Endothelial cell (in vitro differentiated cells): Measurements from ENCODE around the gene DHRS7B. TPM values are rescaled to one million over a fixed set of nuclear protein-coding genes. Genes with fewer than 3 reads are reported as not detected.
"Not testable (repeated sequence)": the region's sequence is repeated elsewhere in the genome, so short reads cannot be mapped to it uniquely, and the experiment has no call there.

ENCODE experiments used
- DNase-seq: peaks from one replicate; pipeline ENCODE4 v3.0.0; 2021; ENCODE audit warnings: low spot score
- H3K27ac Mint-ChIP-seq: one replicate; pipeline ENCODE4 v1.8.0; 2021; ENCODE audit warnings: mixed read lengths, inconsistent platforms; ENCODE audit not compliant: unreplicated experiment
- H3K27me3 Mint-ChIP-seq: one replicate; pipeline ENCODE4 v1.8.0; 2021; ENCODE audit warnings: mild to moderate bottlenecking, moderate library complexity, mixed read lengths, inconsistent platforms; ENCODE audit not compliant: unreplicated experiment
- H3K36me3 Mint-ChIP-seq: one replicate; pipeline ENCODE4 v1.8.0; 2021; ENCODE audit warnings: mild to moderate bottlenecking, low read depth, mixed read lengths, inconsistent platforms; ENCODE audit not compliant: unreplicated experiment
- H3K4me1 Mint-ChIP-seq: one replicate; pipeline ENCODE4 v1.8.0; 2021; ENCODE audit warnings: mild to moderate bottlenecking, mixed read lengths, inconsistent platforms; ENCODE audit not compliant: unreplicated experiment
- H3K4me3 Mint-ChIP-seq: one replicate; pipeline ENCODE4 v1.8.0; 2021; ENCODE audit warnings: mild to moderate bottlenecking, mixed read lengths, inconsistent platforms; ENCODE audit not compliant: unreplicated experiment
- H3K9me3 Mint-ChIP-seq: one replicate; pipeline ENCODE4 v1.8.0; 2021; ENCODE audit warnings: mixed read lengths, inconsistent platforms; ENCODE audit not compliant: unreplicated experiment
- CTCF ChIP-seq: fragments of 200-600 bp; sonication (generic); IDR thresholded peaks from one replicate; pipeline ENCODE4 v1.5.0; 2021; ENCODE audit warnings: antibody characterized with exemption; ENCODE audit not compliant: unreplicated experiment
- total RNA-seq: library from RNA; stranded (reverse); fragmentation: NEBNext Ultra II Directional; extraction: Animal tissue kit (Norgen Biotek cat#: 25700); gene quantifications from one replicate; pipeline ENCODE4 v1.2.1, GENCODE V29; 2021; ENCODE audit not compliant: unreplicated experiment

Gene DHRS7B
- total RNA-seq, 1 donor from 2014 or later: 31.0 TPM

GRCh38 chr17:21141331-21141730 is 14.6 kb downstream of the DHRS7B start:
- no peak overlapping the region for H3K27ac Mint-ChIP-seq
- DNase-seq: no peak
- H3K9me3 Mint-ChIP-seq: no peaks in the 10 kb centered on the region
- peaks cover 3% of the 10 kb centered on the region for H3K27me3 Mint-ChIP-seq
- H3K36me3 Mint-ChIP-seq: peaks cover 23% of the 10 kb centered on the region
- no peaks in the 10 kb centered on the region for H3K4me1 Mint-ChIP-seq
- no peak overlapping the region for H3K4me3 Mint-ChIP-seq
- no peak for TF ChIP-seq CTCF

GRCh38 chr17:21142065-21142464 is 15.3 kb downstream of the DHRS7B start:
- not testable (repeated sequence) for H3K9me3 Mint-ChIP-seq, H3K27ac Mint-ChIP-seq, H3K4me3 Mint-ChIP-seq, DNase-seq, H3K4me1 Mint-ChIP-seq, H3K27me3 Mint-ChIP-seq
- H3K36me3 Mint-ChIP-seq: peaks cover 27% of the 10 kb centered on the region

- no peaks in the 10 kb centered on the region for H3K9me3 Mint-ChIP-seq
- no peak overlapping the region for H3K27ac Mint-ChIP-seq
- no peak for DNase-seq
- no peaks in the 10 kb centered on the region for H3K4me1 Mint-ChIP-seq
- H3K27me3 Mint-ChIP-seq: peaks cover 5% of the 10 kb centered on the region
- no peak overlapping the region for H3K4me3 Mint-ChIP-seq
- no peak for TF ChIP-seq CTCF
- H3K36me3 Mint-ChIP-seq: peaks cover 21% of the 10 kb centered on the region
These were observed 16.9 kb downstream of the DHRS7B start for GRCh38 chr17:21143695-21144094.

- peaks cover 24% of the 10 kb centered on the region for H3K36me3 Mint-ChIP-seq
- H3K27me3 Mint-ChIP-seq, H3K27ac Mint-ChIP-seq, H3K4me3 Mint-ChIP-seq, DNase-seq, H3K4me1 Mint-ChIP-seq, H3K9me3 Mint-ChIP-seq: not testable (repeated sequence)
These were observed 17.5 kb downstream of the DHRS7B start for GRCh38 chr17:21144299-21144698.

GRCh38 chr17:21146362-21147015 is 19.7 kb downstream of the DHRS7B start:
- Mint-ChIP-seq H3K27me3 (peaks cover 1% of the 10 kb centered on the region), H3K4me1 (no peaks in the 10 kb centered on the region), H3K36me3 (peaks cover 27% of the 10 kb centered on the region), H3K4me3 (no peak overlapping the region), H3K27ac (no peak overlapping the region), H3K9me3 (no peaks in the 10 kb centered on the region)
- no peak for DNase-seq
- TF ChIP-seq CTCF: no peak

- H3K27me3 Mint-ChIP-seq: peaks cover 1% of the 10 kb centered on the region
- no peak overlapping the region for H3K4me3 Mint-ChIP-seq
- H3K9me3 Mint-ChIP-seq: no peaks in the 10 kb centered on the region
- no peak overlapping the region for H3K27ac Mint-ChIP-seq
- no peak for DNase-seq
- peaks cover 5% of the 10 kb centered on the region for H3K4me1 Mint-ChIP-seq
- H3K36me3 Mint-ChIP-seq: peaks cover 25% of the 10 kb centered on the region
- TF ChIP-seq CTCF: no peak
These were observed 22.9 kb downstream of the DHRS7B start for GRCh38 chr17:21149621-21150020.
